NCI-H446 (cell line): ENCODE data around the gene TBC1D9B.

ENCODE experiments used
- DNase-seq, 2 experiments: peaks; one replicate each; lab custom pipeline; 2025; lab: John Stamatoyannopoulos, UW

Gene TBC1D9B

GRCh38 chr5:179906795-179907555 is 722 bp downstream of the TBC1D9B start:
- no peak for DNase-seq

GRCh38 chr5:179906294-179906794 is 1.4 kb downstream of the TBC1D9B start:
- no peak for DNase-seq

GRCh38 chr5:179905161-179905560 is 2.5 kb downstream of the TBC1D9B start:
- DNase-seq: no peak

GRCh38 chr5:179904463-179905160 is 3.1 kb downstream of the TBC1D9B start:
- no peak for DNase-seq

- DNase-seq: no peak
Observed at GRCh38 chr5:179902763-179903158, 4.9 kb downstream of the TBC1D9B start.

- no peak for DNase-seq
Observed at GRCh38 chr5:179901915-179902762, 5.6 kb downstream of the TBC1D9B start.

GRCh38 chr5:179901462-179901861 is 6.2 kb downstream of the TBC1D9B start:
- no peak for DNase-seq

GRCh38 chr5:179900711-179901110 is 7.0 kb downstream of the TBC1D9B start:
- no peak for DNase-seq

GRCh38 chr5:179900206-179900605 is 7.5 kb downstream of the TBC1D9B start:
- DNase-seq: no peak

- no peak for DNase-seq
Observed at GRCh38 chr5:179895861-179896260, 11.8 kb downstream of the TBC1D9B start.

- DNase-seq: no peak
Observed at GRCh38 chr5:179893958-179894895, 13.5 kb downstream of the TBC1D9B start.

- DNase-seq: no peak
Observed at GRCh38 chr5:179893076-179893957, 14.4 kb downstream of the TBC1D9B start.

- no peak for DNase-seq
Observed at GRCh38 chr5:179892255-179892654, 15.4 kb downstream of the TBC1D9B start.

GRCh38 chr5:179890751-179891682 is 16.7 kb downstream of the TBC1D9B start:
- no peak for DNase-seq

GRCh38 chr5:179889885-179890284 is 17.8 kb downstream of the TBC1D9B start:
- no peak for DNase-seq

- DNase-seq: no peak
Observed at GRCh38 chr5:179887802-179888201, 19.9 kb downstream of the TBC1D9B start.

- no peak for DNase-seq
Observed at GRCh38 chr5:179887095-179887494, 20.6 kb downstream of the TBC1D9B start.

GRCh38 chr5:179886190-179886911 is 21.3 kb downstream of the TBC1D9B start:
- DNase-seq: no peak
